TTC549 (cell line): Measurements from ENCODE around the gene TMEM63C.

ENCODE experiments used
- FAIRE-seq: peaks from 2 replicates; lab custom pipeline; 2012; peaks lifted over from hg19 to GRCh38; lab: Jason Lieb, UNC

The TMEM63C gene

GRCh38 chr14:77224212-77224611 lies 42.6 kb downstream of the TMEM63C start:
- FAIRE-seq, result no peak

GRCh38 chr14:77225254-77225653 lies 43.7 kb downstream of the TMEM63C start:
- no peak for FAIRE-seq

- FAIRE-seq, result no peak
Observed at GRCh38 chr14:77225892-77226557, 44.4 kb downstream of the TMEM63C start.

GRCh38 chr14:77228056-77228455 lies 46.5 kb downstream of the TMEM63C start:
- FAIRE-seq, result no peak

- no peak for FAIRE-seq
Observed at GRCh38 chr14:77230914-77231313, 49.3 kb downstream of the TMEM63C start.

GRCh38 chr14:77231721-77232120 lies 50.1 kb downstream of the TMEM63C start:
- FAIRE-seq, result no peak

- no peak for FAIRE-seq
Observed at GRCh38 chr14:77236814-77237213, 55.2 kb downstream of the TMEM63C start.

- FAIRE-seq, result no peak
Observed at GRCh38 chr14:77238356-77238755, 56.8 kb downstream of the TMEM63C start.

- FAIRE-seq, result no peak
Observed at GRCh38 chr14:77238996-77239395, 57.4 kb downstream of the TMEM63C start.

GRCh38 chr14:77239412-77239811 lies 57.8 kb downstream of the TMEM63C start:
- FAIRE-seq, result no peak

GRCh38 chr14:77240336-77240915 lies 58.8 kb downstream of the TMEM63C start:
- FAIRE-seq, result no peak

- FAIRE-seq, result no peak
Observed at GRCh38 chr14:77241955-77242354, 60.4 kb downstream of the TMEM63C start.

GRCh38 chr14:77242752-77243151 lies 61.2 kb downstream of the TMEM63C start:
- FAIRE-seq, result no peak

- FAIRE-seq, result no peak
Observed at GRCh38 chr14:77243853-77244252, 62.3 kb downstream of the TMEM63C start.

- FAIRE-seq, result no peak
Observed at GRCh38 chr14:77245820-77246219, 64.2 kb downstream of the TMEM63C start.

- FAIRE-seq, result no peak
Observed at GRCh38 chr14:77246784-77247183, 65.2 kb downstream of the TMEM63C start.

- no peak for FAIRE-seq
Observed at GRCh38 chr14:77248666-77249065, 67.1 kb downstream of the TMEM63C start.

GRCh38 chr14:77249286-77249685 lies 67.7 kb downstream of the TMEM63C start:
- FAIRE-seq, result no peak

GRCh38 chr14:77250927-77251326 lies 69.3 kb downstream of the TMEM63C start:
- FAIRE-seq, result no peak

- FAIRE-seq, result no peak
Observed at GRCh38 chr14:77251870-77252269, 70.3 kb downstream of the TMEM63C start.

- no peak for FAIRE-seq
Observed at GRCh38 chr14:77253333-77254190, 72.0 kb downstream of the TMEM63C start.

- no peak for FAIRE-seq
Observed at GRCh38 chr14:77256694-77257093, 75.1 kb downstream of the TMEM63C start.

- no peak for FAIRE-seq
Observed at GRCh38 chr14:77257700-77258099, 76.1 kb downstream of the TMEM63C start.
